HG02885 (cell line): ENCODE results near the gene SLC25A30.
A peak's percentile ranks its signal among the peaks of the same experiment; 100 is the strongest.
"Not testable (repeated sequence)": the region's sequence is repeated elsewhere in the genome, so short reads cannot be mapped to it uniquely, and the experiment has no call there.

Source experiments
- ATAC-seq: cut with Tn5 transposase; IDR thresholded peaks from one replicate; pipeline ENCODE4 v1.9.1; 2021; ENCODE audit warnings: mild to moderate bottlenecking; ENCODE audit not compliant: unreplicated experiment, poor library complexity

SLC25A30 gene

DNA sequence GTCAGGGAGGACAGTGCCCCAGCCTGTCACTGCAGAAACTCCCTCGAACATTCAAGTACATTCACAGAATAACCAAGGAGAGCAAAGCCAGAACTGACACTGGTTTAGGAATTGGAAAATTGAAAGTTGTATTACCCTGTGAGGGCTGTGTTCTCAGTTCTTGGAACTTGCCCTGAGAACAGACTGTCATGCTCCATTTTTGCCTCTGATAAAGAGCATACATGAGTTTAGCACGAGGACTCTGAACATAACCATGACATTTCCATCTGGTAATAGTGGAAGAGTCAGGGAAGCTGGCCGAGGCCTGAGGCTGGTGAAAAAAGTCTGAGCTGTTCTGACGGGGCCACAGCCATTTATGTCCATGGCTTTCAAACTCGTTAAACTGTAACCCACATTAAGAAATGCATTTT is 15.2 kb upstream of the SLC25A30 start:
- ATAC-seq, result no peak

DNA sequence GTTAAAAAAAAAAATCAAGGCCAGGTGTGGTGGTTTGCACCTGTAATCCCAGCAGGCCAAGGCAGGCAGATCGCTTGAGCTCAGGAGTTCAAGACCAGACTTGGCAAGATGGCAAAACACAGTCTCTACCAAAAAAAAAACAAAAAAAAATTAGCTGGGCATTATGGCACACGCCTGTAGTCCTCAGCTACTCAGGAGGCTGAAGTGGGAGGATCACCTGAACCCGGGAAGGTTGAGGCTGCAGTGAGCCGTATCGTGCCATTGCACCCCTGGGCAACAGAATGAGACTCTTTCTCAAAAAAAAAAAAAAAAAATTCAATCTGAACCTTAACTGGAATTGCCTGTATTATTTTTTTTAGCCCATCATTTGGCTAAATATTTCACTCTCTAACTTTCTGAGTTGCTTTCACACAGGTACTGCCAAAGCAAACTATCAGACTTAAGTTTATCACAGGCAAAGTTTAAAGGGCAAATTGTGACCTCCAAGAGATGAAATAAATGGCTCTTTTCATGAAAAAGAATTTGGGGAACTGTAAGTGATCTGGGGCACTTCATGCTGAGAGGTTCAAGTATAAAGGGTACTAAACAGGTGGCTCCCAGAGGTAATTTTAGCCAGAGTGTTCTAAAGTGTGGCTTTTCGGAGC is 14.7 kb upstream of the SLC25A30 start:
- no peak for ATAC-seq

DNA sequence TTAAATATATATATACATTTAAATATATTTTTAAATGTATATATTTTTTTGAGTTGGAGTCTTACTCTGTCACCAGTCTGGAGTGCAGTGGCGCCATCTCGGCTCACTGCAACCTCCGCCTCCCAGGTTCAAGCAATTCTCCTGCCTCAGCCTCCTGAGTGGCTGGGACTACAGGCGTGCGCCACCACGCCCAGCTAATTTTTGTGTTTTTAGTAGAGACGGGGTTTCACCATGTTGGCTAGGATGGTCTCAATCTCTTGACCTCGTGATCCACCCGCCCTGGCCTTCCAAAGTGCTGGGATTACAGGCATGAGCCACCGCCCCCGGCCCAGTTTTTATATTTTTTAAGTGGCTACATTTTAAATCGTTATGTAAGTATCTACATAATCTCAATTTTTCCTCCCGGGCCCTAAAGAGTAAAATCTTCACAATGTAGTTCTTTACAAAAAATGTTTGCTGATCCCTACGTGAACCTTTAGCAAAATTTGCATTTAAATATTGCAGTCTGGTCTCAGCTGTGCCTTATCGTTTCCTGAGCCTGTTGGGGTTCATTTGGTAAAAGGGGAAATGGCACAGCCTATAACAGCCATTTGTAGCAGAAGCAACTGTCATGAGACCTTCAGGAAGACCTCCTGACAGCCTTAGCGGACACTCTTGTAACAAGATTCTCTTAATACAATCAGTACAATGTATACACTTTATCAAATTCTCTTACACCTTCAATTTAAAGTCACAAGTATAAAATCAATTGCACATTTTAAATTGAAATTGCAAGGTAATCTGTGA is 8.1 kb upstream of the SLC25A30 start:
- not testable (repeated sequence) for ATAC-seq

DNA sequence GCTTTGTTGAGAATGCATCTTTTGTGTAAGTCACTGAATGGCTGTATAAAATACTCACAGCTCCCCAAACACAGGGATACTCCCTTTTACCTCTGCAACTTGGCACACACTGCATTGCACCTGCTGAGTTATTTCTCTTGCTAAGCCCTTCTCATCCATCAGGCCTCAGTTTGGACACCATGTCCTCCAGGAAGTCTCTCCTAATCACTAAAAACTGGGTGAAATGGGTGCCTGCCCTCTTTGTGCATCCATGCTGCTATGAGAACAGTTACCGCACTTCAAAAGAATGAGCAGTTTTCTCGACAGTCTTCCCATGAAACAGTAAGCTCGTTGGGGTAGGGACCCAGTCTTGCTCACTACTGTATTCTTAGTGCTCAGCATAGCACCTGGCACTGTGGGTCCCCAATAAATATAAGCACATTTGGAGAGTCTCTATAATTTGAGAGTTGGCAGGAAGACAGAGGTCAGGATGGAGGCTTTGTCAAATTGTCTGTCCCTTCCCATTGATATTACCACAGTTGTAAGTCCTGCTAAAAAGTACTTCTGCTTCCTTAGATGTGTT is 4.6 kb upstream of the SLC25A30 start:
- no peak for ATAC-seq

DNA sequence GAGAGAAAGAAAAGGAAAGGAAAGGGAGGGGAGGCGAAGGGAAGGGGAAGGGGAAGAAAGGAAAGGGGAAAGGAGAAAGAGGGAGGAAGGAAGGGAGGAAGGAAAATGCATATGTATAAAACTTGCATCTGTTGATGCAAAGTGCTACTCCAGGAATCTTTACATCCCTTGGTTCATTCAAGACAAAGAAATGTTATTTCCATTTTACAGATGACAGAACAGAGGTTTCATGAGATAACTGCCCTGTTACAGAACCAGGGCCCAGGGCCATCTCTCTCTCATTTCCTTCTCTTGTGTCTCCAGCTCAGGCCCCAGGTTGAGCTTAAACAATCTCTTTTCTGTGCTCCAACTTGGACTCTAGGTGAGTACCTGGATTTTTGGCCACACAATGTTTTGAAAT is 1.8 kb upstream of the SLC25A30 start:
- no peak for ATAC-seq

DNA sequence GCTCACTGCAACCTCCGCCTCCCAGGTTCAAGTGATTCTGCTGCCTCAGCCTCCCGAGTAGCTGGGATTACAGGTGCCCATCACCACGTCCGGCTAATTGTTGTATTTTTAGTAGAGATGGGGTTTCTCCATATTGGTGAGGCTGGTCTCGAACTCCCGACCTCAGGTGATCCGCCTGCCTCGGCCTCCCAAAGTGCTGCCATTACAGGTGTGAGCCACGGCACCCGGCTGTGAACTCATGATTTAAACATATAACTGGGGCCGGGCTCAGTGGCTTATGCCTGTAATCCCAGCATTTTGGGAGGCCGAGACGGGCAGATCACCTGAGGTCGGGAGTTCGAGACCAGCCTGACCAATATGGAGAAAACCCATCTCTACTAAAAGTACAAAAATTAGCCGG is 1.2 kb upstream of the SLC25A30 start:
- not testable (repeated sequence) for ATAC-seq

DNA sequence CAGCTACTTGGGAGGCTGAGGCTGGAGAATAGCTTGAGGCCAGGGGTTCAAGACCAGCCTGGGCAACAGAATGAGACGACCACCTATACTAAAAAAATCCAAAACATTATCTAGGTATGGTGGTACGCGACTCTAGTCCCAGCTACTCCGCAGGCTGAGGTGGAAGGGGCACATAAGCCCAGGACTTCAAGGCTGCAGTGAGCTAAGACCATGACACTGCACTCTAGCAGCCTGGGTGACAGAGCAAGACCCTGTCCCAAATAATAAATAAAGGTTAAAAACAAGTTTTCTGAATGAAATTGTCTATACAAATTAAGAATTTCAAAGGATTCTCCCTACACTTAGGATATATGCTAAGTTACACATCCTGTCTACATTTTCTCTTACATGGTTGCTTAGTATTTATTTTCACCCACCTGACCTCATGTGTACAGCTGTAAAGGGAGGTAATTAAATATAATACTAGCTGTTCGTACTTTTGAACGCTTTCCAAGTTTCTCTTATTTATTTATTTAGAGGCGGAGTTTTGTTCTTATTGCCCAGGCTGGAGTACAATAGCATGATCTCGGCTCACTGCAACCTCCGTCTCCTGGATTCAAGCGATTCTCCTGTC is 1.6 kb downstream of the SLC25A30 start:
- no peak for ATAC-seq

DNA sequence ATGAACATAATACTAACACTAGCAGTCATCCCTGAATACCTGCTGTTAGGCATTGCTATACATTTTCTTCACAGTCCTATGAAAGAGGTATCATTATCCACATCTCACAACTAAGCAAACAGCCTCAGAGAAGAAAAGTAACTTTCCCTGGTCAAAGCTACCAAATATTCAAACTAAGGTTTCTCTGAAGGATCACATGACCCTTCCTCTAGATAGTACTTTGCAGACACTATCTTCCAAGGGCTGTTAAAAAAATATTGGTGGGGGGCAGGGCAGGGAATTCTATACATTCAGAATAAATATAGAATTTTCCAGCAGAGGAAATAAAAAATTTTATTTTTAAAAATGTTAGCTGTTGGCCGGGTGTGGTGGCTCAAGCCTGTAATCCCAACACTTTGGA is 3.1 kb downstream of the SLC25A30 start:
- ATAC-seq, result no peak

DNA sequence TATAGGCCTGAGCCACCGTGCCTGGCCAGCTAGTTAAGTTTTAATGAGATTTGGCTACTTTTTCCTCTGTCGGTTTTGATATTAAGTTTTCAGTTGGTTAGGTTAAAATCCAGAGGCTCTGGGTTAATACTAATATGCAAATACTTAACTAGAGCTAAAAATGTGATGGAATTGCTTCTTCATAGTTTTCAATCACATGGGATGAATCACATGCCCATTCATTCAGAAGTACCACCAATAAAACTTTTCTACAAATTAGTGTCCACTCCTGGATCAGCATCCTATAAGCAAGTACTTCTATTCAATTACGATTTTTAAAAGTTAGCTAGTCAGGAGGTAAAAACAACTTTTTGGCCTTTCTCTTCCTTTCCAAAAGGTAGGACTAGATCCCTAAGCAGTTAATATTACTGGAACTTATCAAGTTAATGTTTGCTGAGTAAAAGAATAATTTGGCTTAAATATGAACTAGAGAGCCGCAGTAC is 4.3 kb downstream of the SLC25A30 start:
- no peak for ATAC-seq

DNA sequence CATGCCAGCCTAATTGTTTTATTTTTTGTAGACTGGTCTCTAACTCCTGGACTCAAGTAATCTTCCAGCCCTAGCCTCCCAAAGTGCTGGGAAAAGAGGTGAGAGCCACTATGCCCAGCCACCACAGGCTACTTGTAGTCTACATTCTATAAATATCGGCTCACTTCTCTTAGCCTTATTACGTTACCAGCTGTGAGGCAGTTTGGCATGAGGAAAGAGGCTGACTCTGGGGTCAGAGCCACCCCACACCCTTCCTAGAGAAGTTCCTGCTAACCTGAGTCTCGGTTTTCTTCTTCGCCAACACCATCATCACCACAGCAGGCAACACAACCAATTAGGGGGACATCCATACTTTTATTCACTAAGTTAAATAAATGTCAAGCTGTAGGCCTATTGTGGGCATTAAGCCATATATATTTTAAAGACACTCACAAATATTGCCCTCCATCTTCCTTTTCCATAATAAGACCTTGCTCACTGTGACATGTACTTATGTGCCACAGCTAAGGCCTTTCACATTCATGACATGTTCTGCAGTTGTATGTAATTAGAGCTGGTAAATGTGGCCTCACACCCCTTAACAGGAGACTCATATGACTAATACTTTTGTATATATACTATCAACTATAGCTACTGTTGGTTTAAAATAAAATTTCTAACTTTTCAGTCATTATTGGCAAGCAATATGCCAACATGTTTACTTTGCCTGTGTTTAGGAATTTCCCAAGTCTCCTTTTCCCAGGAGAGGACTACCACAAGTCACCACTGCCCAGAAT is 5.7 kb downstream of the SLC25A30 start:
- ATAC-seq, result no peak

DNA sequence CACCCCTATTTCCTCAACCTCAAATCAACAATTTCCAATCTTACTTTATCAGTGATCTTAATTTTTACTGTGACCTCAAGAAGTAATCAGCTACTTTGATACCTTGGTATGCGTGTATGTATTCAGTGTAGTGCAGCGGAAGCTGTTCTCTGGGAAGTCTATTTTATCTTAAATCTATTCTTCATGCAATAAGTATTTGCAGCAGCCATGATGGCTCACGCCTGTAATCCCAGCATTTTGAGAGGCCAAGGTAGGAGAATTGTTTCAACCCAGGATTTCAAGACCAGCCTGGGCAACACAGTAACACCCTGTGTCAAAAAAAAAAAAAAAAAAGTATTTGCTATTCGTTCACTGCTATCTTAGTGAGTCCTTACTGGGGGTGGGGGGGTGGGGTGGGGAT is 6.5 kb downstream of the SLC25A30 start:
- no peak for ATAC-seq

DNA sequence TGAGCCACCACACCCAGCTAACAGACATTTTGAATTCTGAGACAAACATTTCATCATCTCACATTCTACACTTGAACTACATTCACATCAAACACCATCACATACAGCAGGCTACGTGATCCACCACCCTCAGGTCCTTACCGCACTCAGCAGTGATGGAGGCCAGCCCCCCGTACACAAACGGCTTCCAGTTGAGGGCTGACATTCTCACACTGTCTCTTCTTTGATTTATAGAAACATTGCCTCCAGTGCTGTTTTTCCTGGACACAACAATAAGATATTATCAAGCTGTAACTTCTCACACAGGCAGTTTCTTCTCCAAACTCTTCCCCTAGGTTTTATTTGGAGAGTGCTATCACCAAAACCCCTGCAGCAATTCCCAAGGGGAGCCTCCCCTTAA is 7.0 kb downstream of the SLC25A30 start:
- no peak for ATAC-seq

DNA sequence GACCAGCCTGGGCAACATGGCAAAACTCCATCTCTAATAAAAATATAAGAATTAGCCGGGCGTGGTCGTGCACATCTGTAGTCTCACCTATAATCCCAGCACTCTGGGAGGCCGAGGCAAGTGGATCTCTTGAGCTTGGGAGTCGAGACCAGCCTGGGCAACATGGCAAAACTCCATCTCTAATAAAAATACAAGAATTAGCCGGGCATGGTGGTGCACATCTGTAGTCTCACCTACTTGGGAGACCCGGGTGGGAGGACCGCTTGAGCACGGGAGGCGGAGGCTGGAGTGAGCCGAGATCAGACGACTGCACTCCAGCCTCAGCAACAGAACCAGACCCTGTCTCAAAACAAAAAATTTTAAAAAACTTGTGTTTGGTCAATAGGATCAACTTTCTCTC is 7.7 kb downstream of the SLC25A30 start:
- no peak for ATAC-seq

DNA sequence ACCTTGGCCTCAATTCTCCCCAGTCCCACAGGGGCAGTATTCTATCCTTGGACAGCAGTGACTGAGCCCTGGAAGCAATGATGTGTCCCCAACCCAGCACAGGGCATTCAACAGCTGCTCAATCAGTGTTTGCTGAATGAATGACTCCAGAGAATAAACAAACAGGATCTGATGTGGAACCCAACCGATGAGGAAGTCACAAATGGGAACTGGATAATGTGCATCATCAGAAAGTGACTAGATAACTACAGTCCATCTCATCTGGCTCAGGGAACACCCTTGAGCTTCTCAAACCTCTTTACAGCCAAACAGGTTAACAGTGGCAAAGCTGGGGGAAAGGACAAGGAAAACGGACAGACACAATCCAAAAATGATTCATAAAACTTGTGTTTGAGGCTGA is 8.2 kb downstream of the SLC25A30 start:
- no peak for ATAC-seq

DNA sequence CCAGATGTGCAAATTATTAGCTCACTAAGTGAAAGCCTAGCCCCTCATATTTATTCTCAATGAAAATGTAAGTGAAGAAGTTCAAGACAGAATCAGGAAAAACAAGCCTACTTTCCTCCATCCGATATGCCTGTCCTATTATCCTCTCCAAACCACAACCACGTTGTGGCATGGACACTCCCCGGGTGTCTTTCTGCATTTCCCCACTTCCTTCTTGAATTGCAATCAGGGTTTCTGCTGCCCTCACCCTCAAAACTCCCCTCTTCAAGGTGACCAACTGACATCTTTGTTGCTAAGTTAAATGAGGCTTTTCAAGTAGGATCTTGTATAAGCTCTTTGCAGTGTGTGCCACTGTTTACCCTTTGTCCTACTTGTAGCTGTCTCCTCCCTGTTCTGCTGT is 11.8 kb downstream of the SLC25A30 start:
- no peak for ATAC-seq

DNA sequence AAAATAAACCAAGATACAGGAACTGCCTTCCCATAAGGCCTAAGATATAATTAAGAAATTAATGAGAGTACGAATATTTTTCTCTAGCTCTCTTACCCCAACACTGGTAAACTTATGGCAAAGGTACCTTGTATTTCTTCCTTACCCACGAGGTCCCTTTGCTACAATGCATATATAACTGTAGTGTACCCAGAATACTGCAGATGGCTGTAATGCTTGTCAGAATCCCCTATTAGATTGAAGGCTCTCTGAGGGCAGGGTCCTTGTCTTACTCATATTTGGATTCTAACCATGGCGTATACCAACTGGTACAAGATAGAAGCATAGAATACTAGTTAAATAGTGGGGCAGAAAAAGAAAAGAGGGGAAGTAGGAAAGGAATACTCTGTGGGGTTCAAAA is 15.1 kb downstream of the SLC25A30 start:
- no peak for ATAC-seq

DNA sequence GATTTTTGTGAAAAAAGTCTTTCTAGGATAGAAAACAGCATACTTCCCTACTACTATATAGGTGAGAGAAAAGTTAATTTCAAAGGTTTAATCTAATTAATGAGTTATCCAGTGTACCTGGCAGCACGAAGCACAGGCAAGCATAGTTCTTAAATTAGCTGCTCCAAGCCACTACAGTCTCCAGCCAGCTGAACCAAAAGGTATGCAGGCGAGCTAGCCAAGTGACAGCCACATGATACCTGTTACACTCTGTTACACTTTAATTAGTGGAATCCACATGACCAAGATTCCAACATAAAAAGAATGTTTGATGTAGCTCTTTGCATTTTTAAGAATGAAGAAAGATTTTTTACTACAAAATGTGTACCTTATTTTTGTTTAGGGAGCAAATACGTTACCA is 15.5 kb downstream of the SLC25A30 start:
- ATAC-seq, result no peak

DNA sequence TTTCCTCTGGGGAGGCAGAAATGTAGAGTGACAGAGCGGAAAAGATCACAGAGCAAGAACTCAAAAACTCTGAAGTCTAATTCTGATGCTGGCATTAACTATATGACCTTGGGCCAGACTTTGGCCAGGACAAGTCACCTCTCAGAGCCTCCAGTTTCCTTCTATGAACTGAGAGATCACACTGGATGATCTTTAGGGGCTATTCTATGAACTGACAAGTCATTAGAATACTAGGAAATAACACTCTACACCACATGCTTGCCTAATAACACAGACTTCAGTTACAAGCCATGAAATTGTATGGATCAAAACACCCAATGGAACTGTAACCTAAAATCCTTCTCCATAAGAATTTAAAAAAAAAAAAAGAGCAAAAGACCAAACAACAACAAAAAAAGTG is 16.9 kb downstream of the SLC25A30 start:
- ATAC-seq, result no peak

DNA sequence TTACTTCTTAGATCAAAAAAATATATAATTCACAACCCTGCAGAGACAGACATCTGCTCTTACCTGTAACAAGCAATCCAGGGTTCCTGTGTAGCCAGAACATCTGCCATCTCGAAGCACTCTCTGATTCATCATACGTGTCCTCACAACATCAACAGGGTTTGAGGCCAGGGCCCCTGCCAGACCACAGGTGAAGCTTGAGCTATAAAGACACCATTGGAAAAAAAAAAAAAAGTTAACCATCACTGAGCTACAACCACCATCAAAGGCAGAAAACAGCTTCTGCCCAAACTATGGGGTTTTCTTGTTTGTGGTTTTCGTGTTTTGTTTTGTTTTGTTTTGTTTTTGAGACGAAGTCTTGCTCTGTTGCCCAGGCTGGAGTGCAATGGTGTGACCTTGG is 19.3 kb downstream of the SLC25A30 start:
- ATAC-seq, result peak; percentile 43

DNA sequence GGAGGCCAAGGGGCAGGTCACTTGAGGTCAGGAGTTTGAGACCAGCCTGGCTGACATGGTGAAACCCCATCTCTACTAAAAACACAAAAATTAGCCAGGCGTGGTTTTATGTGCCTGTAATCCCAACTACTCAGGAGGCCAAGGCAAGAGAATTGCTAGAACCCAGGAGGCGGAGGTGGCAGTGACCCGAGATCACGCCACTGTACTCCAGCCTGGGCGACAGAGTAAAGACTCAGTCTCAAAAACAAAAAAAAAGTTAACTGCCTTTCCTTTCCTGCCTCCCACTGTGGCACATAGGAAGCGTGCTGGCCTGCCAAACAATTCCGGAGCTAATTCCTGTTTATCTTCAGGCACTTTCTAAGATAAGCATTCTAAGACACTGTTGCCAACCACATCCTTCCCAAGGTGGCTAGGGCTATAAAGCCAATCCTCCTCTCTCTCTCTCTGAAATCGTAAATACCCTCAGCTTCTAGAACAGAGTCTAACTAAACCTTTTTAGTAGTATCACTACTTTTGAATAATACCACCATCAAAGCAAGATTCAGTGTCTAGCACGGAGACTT is 21.6 kb downstream of the SLC25A30 start:
- ATAC-seq, result no peak
